ENCODE data around the gene GP1BA.

GRCh38 chr17:4960279-4960922, 28.3 kb downstream of the GP1BA start:
- TF ChIP-seq POLR2A (IDR thresholded peaks at IDR 0.05): no peak
- no peak for TF ChIP-seq CTCF (IDR thresholded peaks at IDR 0.05)
- TF ChIP-seq POLR2AphosphoS5 (IDR thresholded peaks at IDR 0.05): no peak

Data from gastroesophageal sphincter (tissue), 3 donors.